ENCODE data around the gene ACTN1. TPM values are rescaled to one million over a fixed set of nuclear protein-coding genes. Genes with fewer than 3 reads are reported as not detected.
A peak's percentile ranks its signal among the peaks of the same experiment; 100 is the strongest.

The ACTN1 gene
- total RNA-seq, 1 experiment from 2014 or later, result 212 TPM

- Histone ChIP-seq H3K4me3 (ENCODE audit: low read depth in 2 of 2, low read length in 2 of 2) (no peak overlapping the region), H3K27ac (ENCODE audit: low read length) (peak overlapping the region; percentile 39), H3K4me1 (ENCODE audit: control insufficient read depth, insufficient read depth, low read length) (peaks cover 92% of the 10 kb centered on the region), H3K27me3 (ENCODE audit: control insufficient read depth, insufficient read depth, low read length) (no peaks in the 10 kb centered on the region), H3K36me3 (ENCODE audit: control insufficient read depth, insufficient read depth, low read length) (no peaks in the 10 kb centered on the region), H3K9me3 (ENCODE audit: control insufficient read depth, insufficient read depth, low read depth, low read length) (no peaks in the 10 kb centered on the region)
- ChIA-PET CTCF (no interaction called here), POLR2A (no interaction called here)
- DNase-seq (ENCODE audit: low read depth, low spot score), result no peak
- BruUV-seq (replicated peaks), result no TSS peak
- TF ChIP-seq, protein P1, sequence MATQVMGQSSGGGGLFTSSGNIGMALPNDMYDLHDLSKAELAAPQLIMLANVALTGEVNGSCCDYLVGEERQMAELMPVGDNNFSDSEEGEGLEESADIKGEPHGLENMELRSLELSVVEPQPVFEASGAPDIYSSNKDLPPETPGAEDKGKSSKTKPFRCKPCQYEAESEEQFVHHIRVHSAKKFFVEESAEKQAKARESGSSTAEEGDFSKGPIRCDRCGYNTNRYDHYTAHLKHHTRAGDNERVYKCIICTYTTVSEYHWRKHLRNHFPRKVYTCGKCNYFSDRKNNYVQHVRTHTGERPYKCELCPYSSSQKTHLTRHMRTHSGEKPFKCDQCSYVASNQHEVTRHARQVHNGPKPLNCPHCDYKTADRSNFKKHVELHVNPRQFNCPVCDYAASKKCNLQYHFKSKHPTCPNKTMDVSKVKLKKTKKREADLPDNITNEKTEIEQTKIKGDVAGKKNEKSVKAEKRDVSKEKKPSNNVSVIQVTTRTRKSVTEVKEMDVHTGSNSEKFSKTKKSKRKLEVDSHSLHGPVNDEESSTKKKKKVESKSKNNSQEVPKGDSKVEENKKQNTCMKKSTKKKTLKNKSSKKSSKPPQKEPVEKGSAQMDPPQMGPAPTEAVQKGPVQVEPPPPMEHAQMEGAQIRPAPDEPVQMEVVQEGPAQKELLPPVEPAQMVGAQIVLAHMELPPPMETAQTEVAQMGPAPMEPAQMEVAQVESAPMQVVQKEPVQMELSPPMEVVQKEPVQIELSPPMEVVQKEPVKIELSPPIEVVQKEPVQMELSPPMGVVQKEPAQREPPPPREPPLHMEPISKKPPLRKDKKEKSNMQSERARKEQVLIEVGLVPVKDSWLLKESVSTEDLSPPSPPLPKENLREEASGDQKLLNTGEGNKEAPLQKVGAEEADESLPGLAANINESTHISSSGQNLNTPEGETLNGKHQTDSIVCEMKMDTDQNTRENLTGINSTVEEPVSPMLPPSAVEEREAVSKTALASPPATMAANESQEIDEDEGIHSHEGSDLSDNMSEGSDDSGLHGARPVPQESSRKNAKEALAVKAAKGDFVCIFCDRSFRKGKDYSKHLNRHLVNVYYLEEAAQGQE (IDR thresholded peaks at IDR 0.05; ENCODE audit: insufficient read depth in 1 of 2, low read depth in 2 of 2, low read length in 1 of 2), result no peak
- TF ChIP-seq POLR2AphosphoS5 (IDR thresholded peaks at IDR 0.05; ENCODE audit: low read depth, low read length), result no peak
- TF ChIP-seq SIN3A (IDR thresholded peaks at IDR 0.05; ENCODE audit: borderline replicate concordance, insufficient read depth, low read depth, low read length), result no peak
- TF ChIP-seq, protein P2, sequence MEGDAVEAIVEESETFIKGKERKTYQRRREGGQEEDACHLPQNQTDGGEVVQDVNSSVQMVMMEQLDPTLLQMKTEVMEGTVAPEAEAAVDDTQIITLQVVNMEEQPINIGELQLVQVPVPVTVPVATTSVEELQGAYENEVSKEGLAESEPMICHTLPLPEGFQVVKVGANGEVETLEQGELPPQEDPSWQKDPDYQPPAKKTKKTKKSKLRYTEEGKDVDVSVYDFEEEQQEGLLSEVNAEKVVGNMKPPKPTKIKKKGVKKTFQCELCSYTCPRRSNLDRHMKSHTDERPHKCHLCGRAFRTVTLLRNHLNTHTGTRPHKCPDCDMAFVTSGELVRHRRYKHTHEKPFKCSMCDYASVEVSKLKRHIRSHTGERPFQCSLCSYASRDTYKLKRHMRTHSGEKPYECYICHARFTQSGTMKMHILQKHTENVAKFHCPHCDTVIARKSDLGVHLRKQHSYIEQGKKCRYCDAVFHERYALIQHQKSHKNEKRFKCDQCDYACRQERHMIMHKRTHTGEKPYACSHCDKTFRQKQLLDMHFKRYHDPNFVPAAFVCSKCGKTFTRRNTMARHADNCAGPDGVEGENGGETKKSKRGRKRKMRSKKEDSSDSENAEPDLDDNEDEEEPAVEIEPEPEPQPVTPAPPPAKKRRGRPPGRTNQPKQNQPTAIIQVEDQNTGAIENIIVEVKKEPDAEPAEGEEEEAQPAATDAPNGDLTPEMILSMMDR (IDR thresholded peaks at IDR 0.05), result no peak
- no peak for TF ChIP-seq TCF7L2 (IDR thresholded peaks at IDR 0.05; ENCODE audit: low read depth, low read length)
- in situ Hi-C loops (cut with HindIII; ENCODE audit: low pct_unique_long_range_greater_than_20kb, low sequenced_read_pairs), result no loop called here
- ATAC-seq, result no peak
- intact Hi-C loops (cut with micrococcal nuclease; ENCODE audit: unreplicated experiment), result no loop called here
Measured at GRCh38 chr14:68946489-68946822, 32.6 kb downstream of the ACTN1 start.

GRCh38 chr14:68945585-68946488, 33.3 kb downstream of the ACTN1 start:
- intact Hi-C loops (cut with micrococcal nuclease; ENCODE audit: unreplicated experiment) (no loop called here), in situ Hi-C loops (cut with HindIII; ENCODE audit: low pct_unique_long_range_greater_than_20kb, low sequenced_read_pairs) (no loop called here)
- H3K27ac ChIP-seq (ENCODE audit: low read length), result peak overlapping the region; percentile 39
- ATAC-seq (0 out of 2 replicates have a peak, but pooled peaks have one; percentile 6), DNase-seq (ENCODE audit: low read depth, low spot score) (no peak)
- no peaks in the 10 kb centered on the region for H3K36me3 ChIP-seq (ENCODE audit: control insufficient read depth, insufficient read depth, low read length)
- BruUV-seq (replicated peaks), result no TSS peak
- no peak for TF ChIP-seq SIN3A (IDR thresholded peaks at IDR 0.05; ENCODE audit: borderline replicate concordance, insufficient read depth, low read depth, low read length)
- TF ChIP-seq, protein P1 (IDR thresholded peaks at IDR 0.05; ENCODE audit: insufficient read depth in 1 of 2, low read depth in 2 of 2, low read length in 1 of 2), result no peak
- TF ChIP-seq, protein P2 (IDR thresholded peaks at IDR 0.05), result no peak
- no peak for TF ChIP-seq POLR2AphosphoS5 (IDR thresholded peaks at IDR 0.05; ENCODE audit: low read depth, low read length)
- TF ChIP-seq TCF7L2 (IDR thresholded peaks at IDR 0.05; ENCODE audit: low read depth, low read length), result no peak
- ChIA-PET CTCF (no interaction called here), POLR2A (no interaction called here)
- no peaks in the 10 kb centered on the region for H3K27me3 ChIP-seq (ENCODE audit: control insufficient read depth, insufficient read depth, low read length)
- H3K4me1 ChIP-seq (ENCODE audit: control insufficient read depth, insufficient read depth, low read length), result peaks cover 90% of the 10 kb centered on the region
- no peak overlapping the region for H3K4me3 ChIP-seq (ENCODE audit: low read depth in 2 of 2, low read length in 2 of 2)
- no peaks in the 10 kb centered on the region for H3K9me3 ChIP-seq (ENCODE audit: control insufficient read depth, insufficient read depth, low read depth, low read length)
